Hematopoietic multipotent progenitor cell treated with erythropoietin and hydrocortisone succinate and interleukin-3 and kit ligand, for 6 days (in vitro differentiated cells): ENCODE data around the gene CELF2.
A peak's percentile ranks its signal among the peaks of the same experiment; 100 is the strongest.

Experiments
- DNase-seq: peaks from one replicate; pipeline ENCODE4 v3.0.0-alpha.2; 2015

Gene CELF2

GRCh38 chr10:11023009-11023953 is 5.6 kb downstream of the CELF2 start:
- DNase-seq, result no peak

- DNase-seq, result no peak
Observed at GRCh38 chr10:11024596-11024995, 6.9 kb downstream of the CELF2 start.

- DNase-seq, result no peak
Observed at GRCh38 chr10:11025978-11026377, 8.3 kb downstream of the CELF2 start.

GRCh38 chr10:11026773-11027172 is 9.1 kb downstream of the CELF2 start:
- DNase-seq, result no peak

GRCh38 chr10:11034762-11035161 is 17.1 kb downstream of the CELF2 start:
- no peak for DNase-seq

GRCh38 chr10:11035301-11035991 is 17.8 kb downstream of the CELF2 start:
- DNase-seq, result no peak

- DNase-seq, result peak; percentile 23
Observed at GRCh38 chr10:11036424-11037011, 18.8 kb downstream of the CELF2 start.

- no peak for DNase-seq
Observed at GRCh38 chr10:11037991-11038390, 20.3 kb downstream of the CELF2 start.

GRCh38 chr10:11042357-11042756 is 24.7 kb downstream of the CELF2 start:
- no peak for DNase-seq

GRCh38 chr10:11043039-11043438 is 25.4 kb downstream of the CELF2 start:
- no peak for DNase-seq

GRCh38 chr10:11043446-11044127 is 25.9 kb downstream of the CELF2 start:
- DNase-seq, result no peak

GRCh38 chr10:11045487-11045886 is 27.8 kb downstream of the CELF2 start:
- DNase-seq, result no peak

GRCh38 chr10:11045995-11046775 is 28.5 kb downstream of the CELF2 start:
- no peak for DNase-seq

GRCh38 chr10:11046776-11047160 is 29.1 kb downstream of the CELF2 start:
- DNase-seq, result no peak

- no peak for DNase-seq
Observed at GRCh38 chr10:11048707-11049278, 31.1 kb downstream of the CELF2 start.

GRCh38 chr10:11049806-11050205 is 32.1 kb downstream of the CELF2 start:
- no peak for DNase-seq

- DNase-seq, result no peak
Observed at GRCh38 chr10:11050301-11051287, 32.9 kb downstream of the CELF2 start.

- DNase-seq, result no peak
Observed at GRCh38 chr10:11057018-11057417, 39.3 kb downstream of the CELF2 start.

GRCh38 chr10:11057448-11057847 is 39.8 kb downstream of the CELF2 start:
- DNase-seq, result no peak

GRCh38 chr10:11057994-11058393 is 40.3 kb downstream of the CELF2 start:
- no peak for DNase-seq

- DNase-seq, result no peak
Observed at GRCh38 chr10:11058965-11059364, 41.3 kb downstream of the CELF2 start.
